ENCODE measurements around the gene HELZ2.

The HELZ2 gene

DNA sequence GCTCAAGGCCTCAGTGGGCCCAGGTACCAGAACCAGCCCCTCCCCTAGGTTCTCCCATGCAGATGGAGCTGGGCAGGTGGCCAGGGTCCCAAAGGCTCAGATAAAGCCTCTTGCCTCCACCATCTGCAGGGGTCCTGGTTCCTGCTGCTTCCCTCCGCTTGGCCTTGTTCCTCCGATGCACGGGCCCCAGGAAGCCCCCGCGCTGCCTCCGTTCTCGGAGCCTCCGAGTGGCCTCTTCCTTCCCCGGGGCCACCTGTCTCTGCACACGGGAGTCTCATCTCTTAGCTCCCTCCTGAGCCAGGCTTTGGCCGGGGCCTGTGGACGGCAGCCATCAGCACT lies 35.0 kb downstream of the HELZ2 start:
- TF ChIP-seq ZFX (IDR thresholded peaks at IDR 0.05) (no peak), CTCF (conservative IDR thresholded peaks at IDR 0.05) (no peak)
- peak overlapping the region; percentile 67 for H3K27ac ChIP-seq

DNA sequence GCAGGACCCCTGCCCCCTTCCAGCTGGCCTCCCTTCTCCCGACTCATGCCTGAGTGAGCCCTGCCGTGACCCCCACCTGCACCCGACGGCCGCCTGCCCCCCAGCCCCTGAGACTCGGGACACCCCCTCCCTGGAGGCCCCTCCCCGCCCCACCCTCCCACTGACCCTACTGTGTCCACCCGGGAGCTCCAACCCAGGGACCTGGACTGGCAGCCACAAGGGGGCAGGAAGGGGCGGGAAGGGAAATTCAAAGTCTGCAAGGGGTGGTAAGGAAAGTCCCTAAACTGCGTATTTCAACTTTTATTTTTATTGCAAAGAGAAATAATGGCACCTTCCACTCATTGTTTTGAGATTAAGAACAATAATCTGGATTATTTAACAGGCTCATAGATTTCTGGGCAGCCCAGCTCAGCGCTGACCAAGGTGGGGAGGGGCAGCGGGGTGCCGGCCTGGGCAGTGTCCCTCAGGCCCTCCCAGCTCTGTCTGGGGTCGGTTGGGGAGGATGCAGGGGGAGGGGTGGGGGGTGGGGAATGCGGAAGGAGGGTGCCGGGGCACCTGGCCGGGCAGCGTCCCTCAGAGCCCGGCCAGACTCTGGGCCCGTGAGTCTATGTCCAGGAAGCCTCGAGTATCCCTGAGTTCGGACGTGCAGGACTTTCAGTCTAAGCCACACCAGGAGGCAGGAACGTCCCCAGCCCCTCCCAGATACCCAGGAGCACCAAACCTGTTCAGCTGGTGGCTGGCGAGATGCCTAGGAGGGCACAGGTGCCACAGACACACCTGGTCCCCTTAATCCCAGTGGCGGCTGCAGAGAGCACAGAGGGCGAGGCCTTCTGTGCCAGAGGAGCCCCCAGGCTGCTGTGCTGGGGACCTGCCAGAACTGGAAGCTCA lies 35.6 kb downstream of the HELZ2 start:
- H3K27ac ChIP-seq, result peak overlapping the region; percentile 67
- peak; percentile 73 for TF ChIP-seq CTCF (conservative IDR thresholded peaks at IDR 0.05)
- no peak for TF ChIP-seq ZFX (IDR thresholded peaks at IDR 0.05)

GRCh38 chr20:63537525-63538203 lies 36.4 kb downstream of the HELZ2 start:
- TF ChIP-seq CTCF (conservative IDR thresholded peaks at IDR 0.05), result peak; percentile 94
- 0 out of 2 replicates have a peak, but pooled peaks have one; percentile 5 for TF ChIP-seq ZFX (IDR thresholded peaks at IDR 0.05)
- H3K27ac ChIP-seq, result peak overlapping the region; percentile 67

DNA sequence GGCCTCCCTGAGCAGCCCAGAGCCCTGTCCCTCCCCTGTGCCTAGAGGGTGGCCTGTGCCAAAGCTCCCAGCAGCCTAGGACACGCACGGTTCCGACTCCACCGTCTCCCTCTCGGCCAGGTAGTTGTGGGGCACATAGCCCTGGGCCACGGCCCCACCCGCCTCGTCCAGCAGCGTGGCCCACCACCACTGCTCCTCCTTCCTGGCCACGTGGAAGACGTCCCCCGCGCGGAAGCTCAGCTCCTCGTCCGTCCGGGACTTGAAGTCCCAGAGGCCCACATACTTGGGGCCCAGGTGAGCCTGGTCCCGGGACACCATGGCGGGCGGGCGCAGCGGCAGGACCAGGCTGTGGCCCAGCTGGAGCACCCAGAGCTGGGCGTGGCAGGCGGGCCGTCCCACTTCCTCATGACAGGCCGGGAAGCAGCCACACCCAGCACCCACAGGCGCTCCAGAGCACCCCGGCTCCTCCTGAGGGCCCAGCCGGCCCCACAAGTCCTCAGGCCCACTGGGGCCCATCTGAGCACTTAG lies 37.0 kb downstream of the HELZ2 start, which contains the start of gene PTK6:
TSS of gene PTK6 (minus strand) at position 380 of the 528 bp plus-strand sequence. CDS start at position 318, 62 bp downstream.
- H3K27ac ChIP-seq, result peak within 1 kb of the TSS; percentile 67
- TF ChIP-seq ZFX (IDR thresholded peaks at IDR 0.05) (0 out of 2 replicates have a peak, but pooled peaks have one; percentile 11), CTCF (conservative IDR thresholded peaks at IDR 0.05) (no peak)

DNA sequence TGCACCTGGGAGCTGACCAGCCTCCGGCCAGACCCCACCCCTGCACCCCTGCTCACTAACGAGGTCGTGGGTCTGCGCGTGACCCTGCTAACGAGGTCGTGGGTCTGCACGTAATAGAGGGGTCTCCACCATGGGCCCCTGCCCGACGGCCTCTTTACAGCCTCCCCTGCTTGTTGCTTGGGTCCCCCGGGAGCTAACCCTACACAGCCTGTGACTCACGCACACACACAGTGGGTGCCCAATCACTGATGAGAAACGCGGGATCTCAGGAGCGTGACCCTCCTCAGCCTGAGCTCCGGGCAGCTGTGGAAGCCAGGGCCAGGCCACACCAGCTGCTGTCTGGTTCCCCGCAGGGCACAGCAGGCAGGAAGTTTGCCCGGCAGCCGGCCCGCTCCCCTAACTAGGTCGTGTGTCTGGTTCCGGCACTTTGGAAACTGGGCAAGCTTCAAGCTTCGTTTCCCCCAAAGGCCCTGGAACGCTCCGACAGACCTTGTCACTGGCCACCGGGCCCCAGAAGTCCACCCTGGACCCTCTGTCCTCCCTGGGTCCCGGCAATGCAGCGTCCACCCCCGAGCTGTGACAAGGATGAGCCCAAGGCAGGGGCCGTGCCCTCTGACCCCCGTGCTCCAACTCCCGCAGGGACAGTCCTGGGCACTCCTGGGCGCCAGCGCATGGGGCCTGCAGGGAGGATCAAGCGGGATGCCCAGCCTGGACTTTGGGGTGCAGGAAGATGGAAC lies 37.6 kb downstream of the HELZ2 start:
- H3K27ac ChIP-seq, result peak overlapping the region; percentile 67
- TF ChIP-seq ZFX (IDR thresholded peaks at IDR 0.05) (no peak), CTCF (conservative IDR thresholded peaks at IDR 0.05) (no peak)

DNA sequence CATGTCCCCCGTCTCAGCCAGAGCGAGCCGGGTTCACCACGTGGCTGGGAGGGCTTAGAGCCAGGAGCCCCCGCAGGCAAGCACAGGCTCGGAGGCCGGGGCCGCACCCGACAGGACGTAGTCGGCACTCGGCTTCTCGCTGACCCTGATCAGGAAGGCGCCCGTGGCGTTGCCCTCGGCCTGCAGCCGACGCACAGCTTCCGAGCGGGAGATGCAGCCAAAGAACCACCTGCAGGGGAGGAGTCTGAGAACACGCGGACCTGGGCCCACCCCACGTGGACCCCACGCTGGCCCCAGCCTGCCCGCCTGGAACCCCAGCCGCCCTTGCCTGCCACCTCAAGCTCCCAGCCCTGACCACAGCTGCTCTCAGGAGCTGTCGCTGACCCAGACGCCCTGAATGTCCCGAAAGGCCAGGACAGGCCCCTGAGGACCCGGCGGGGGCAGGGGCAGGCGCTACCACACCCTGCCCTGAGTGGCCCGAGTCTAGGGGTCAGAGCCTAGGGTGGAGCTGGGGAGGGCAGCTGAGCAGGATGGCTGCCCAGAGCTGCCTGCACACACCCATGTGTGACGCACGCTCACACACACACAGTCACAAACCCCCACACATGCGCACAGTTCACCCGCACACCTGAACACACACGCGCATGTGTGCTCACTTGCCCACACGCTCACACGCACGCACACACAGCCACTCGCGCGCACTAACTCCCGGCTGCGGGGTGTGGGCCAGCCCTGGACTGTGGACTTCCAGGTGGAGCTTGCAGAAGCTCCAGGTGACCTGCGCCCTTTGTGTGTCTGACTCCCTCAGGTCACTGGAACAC lies 39.0 kb downstream of the HELZ2 start:
- no peak overlapping the region for H3K27ac ChIP-seq
- TF ChIP-seq CTCF (conservative IDR thresholded peaks at IDR 0.05), result no peak
- no peak for TF ChIP-seq ZFX (IDR thresholded peaks at IDR 0.05)
